GM12878 (cell line): ENCODE measurements around the gene KRTAP5-2. TPM values are rescaled to one million over a fixed set of nuclear protein-coding genes. Genes with fewer than 3 reads are reported as not detected.

Source experiments
- ATAC-seq: fragments of 200-7000 bp; cut with Tn5 transposase; 3 replicates; pipeline ENCODE4 v1.9.1; 2020; ENCODE audit warnings: mild to moderate bottlenecking, moderate library complexity
- BruUV-seq: library from RNA; stranded (reverse); fragments of 400-500 nt; replicated peaks from 2 replicates; lab custom pipeline; 2021; lab: Mats Ljungman, UMichigan
- CTCF ChIA-PET: fragments of 300-600 bp; sonication (Branson Sonifier 250); formaldehyde crosslinking; extraction: SDS; loops from one replicate; lab custom pipeline; 2021; ENCODE audit warnings: inconsistent platforms; lab: Yijun Ruan, JAX
- POLR2A ChIA-PET: fragments of 350-600 bp; formaldehyde crosslinking; extraction: SDS; loops from one replicate; lab custom pipeline; 2021; ENCODE audit warnings: inconsistent platforms; lab: Charles Lee
- RAD21 ChIA-PET: fragments of 300-600 bp; sonication (Branson Sonifier 250); formaldehyde crosslinking; loops from one replicate; lab custom pipeline; 2023; ENCODE audit warnings: antibody characterized with exemption; ENCODE audit not compliant: unreplicated experiment; lab: Charles Lee
- SMC1A ChIA-PET: fragments of 300-600 bp; sonication (Branson Sonifier 250); formaldehyde crosslinking; loops from one replicate; lab custom pipeline; 2023; ENCODE audit not compliant: unreplicated experiment, uncharacterized antibody; lab: Charles Lee
- DNase-seq: peaks from one replicate; pipeline ENCODE4 v3.0.0-alpha.2; 2011; ENCODE audit warnings: low read depth, low spot score
- FAIRE-seq: peaks from 3 replicates; lab custom pipeline; 2011; peaks lifted over from hg19 to GRCh38; lab: Jason Lieb, UNC
- H2AFZ ChIP-seq: 2 replicates; pipeline ENCODE4 v1.6.0; 2011; ENCODE audit warnings: low read depth, low read length, control low read depth; ENCODE audit not compliant: control insufficient read depth
- H3K27ac ChIP-seq: 2 replicates; pipeline ENCODE4 v1.5.1; 2011; ENCODE audit warnings: control low read depth; ENCODE audit not compliant: control insufficient read depth, insufficient read depth
- H3K27me3 ChIP-seq, 2 experiments: replicated peaks in 1 of 2; 2 replicates each; pipeline versions ENCODE4 v1.6.0 to v1.6.1; 2011; ENCODE audit warnings: low read length in 1 of 2; ENCODE audit not compliant: control insufficient read depth in 2 of 2, insufficient read depth in 2 of 2
- H3K36me3 ChIP-seq, 2 experiments: 2 replicates each; pipeline ENCODE4 v1.5.1; 2011; ENCODE audit warnings: low read length in 1 of 2; ENCODE audit not compliant: control insufficient read depth in 2 of 2, insufficient read depth in 2 of 2
- H3K4me1 ChIP-seq: 2 replicates; pipeline ENCODE4 v1.6.1; 2011; ENCODE audit warnings: mild to moderate bottlenecking, low read length, moderate library complexity, mixed read lengths; ENCODE audit not compliant: control insufficient read depth, insufficient read depth
- H3K4me2 ChIP-seq: 2 replicates; pipeline ENCODE4 v1.6.0; 2011; ENCODE audit warnings: control low read depth; ENCODE audit not compliant: control insufficient read depth, insufficient read depth
- H3K4me3 ChIP-seq: fragments of 200-600 bp; sonication (generic); 2 replicates; pipeline ENCODE4 v1.5.1; 2016
- H3K79me2 ChIP-seq: 2 replicates; pipeline ENCODE4 v1.6.0; 2011; ENCODE audit warnings: low read length; ENCODE audit not compliant: control insufficient read depth, insufficient read depth
- H3K9ac ChIP-seq: 2 replicates; pipeline ENCODE4 v1.8.0; 2011; ENCODE audit warnings: low read length, control low read depth, mixed read lengths; ENCODE audit not compliant: control insufficient read depth, insufficient read depth
- H3K9me3 ChIP-seq: replicated peaks from 3 replicates; pipeline ENCODE4 v1.5.1; 2011; ENCODE audit warnings: mild to moderate bottlenecking, low read length; ENCODE audit not compliant: control insufficient read depth, insufficient read depth
- H4K20me1 ChIP-seq: 2 replicates; pipeline ENCODE4 v1.6.0; 2011; ENCODE audit not compliant: control insufficient read depth, insufficient read depth
- EGR1 ChIP-seq, 2 experiments: IDR thresholded peaks; 1 replicate in 1 of 2; 2 replicates in 1 of 2; pipeline ENCODE4 v1.6.1; 2011 to 2012; ENCODE audit warnings: low read depth in 2 of 2, low read length in 2 of 2, borderline replicate concordance in 1 of 2, mild to moderate bottlenecking in 1 of 2, moderate library complexity in 1 of 2
- JUND ChIP-seq: IDR thresholded peaks from 2 replicates; pipeline ENCODE4 v1.6.1; 2012; ENCODE audit warnings: low read depth, mild to moderate bottlenecking, low read length, improper control_type of control experiment, moderate library complexity
- KLF5 ChIP-seq: fragments of 450-650 bp; IDR thresholded peaks from 2 replicates; pipeline ENCODE4 v1.6.1; 2014; ENCODE audit warnings: mild to moderate bottlenecking; ENCODE audit not compliant: partially characterized antibody
- MTA2 ChIP-seq: fragments of 450-650 bp; IDR thresholded peaks from 2 replicates; pipeline ENCODE4 v1.6.1; 2016; ENCODE audit warnings: low read depth, mild to moderate bottlenecking, moderate library complexity
- NR2C2 ChIP-seq: IDR thresholded peaks from 2 replicates; pipeline ENCODE4 v1.6.1; 2011; ENCODE audit warnings: borderline replicate concordance, low read depth; ENCODE audit not compliant: control insufficient read depth, insufficient read length
- RELA ChIP-seq: fragments of 450-650 bp; IDR thresholded peaks from 2 replicates; pipeline ENCODE4 v1.8.0; 2014; ENCODE audit warnings: borderline replicate concordance; ENCODE audit not compliant: partially characterized antibody
- SIX5 ChIP-seq: IDR thresholded peaks from 2 replicates; pipeline ENCODE4 v1.6.1; 2011; ENCODE audit warnings: mild to moderate bottlenecking, low read depth, low read length, moderate library complexity; ENCODE audit not compliant: severe bottlenecking
- SMC3 ChIP-seq: IDR thresholded peaks from 2 replicates; pipeline ENCODE4 v1.6.1; 2011; ENCODE audit warnings: low read length, improper control_type of control experiment, borderline replicate concordance
- SPI1 ChIP-seq: IDR thresholded peaks from 2 replicates; pipeline ENCODE4 v1.6.1; 2011; ENCODE audit warnings: low read depth, mild to moderate bottlenecking, low read length, moderate library complexity, borderline replicate concordance; ENCODE audit not compliant: insufficient read depth
- TCF12 ChIP-seq: IDR thresholded peaks from 2 replicates; pipeline ENCODE4 v1.6.1; 2011; ENCODE audit warnings: low read depth, mild to moderate bottlenecking, low read length
- ZNF207 ChIP-seq: fragments of 450-650 bp; IDR thresholded peaks from 2 replicates; pipeline ENCODE4 v1.6.1; 2014; ENCODE audit warnings: antibody characterized with exemption, mild to moderate bottlenecking, borderline replicate concordance
- WGBS: methylation state at CpG from one replicate; pipeline ENCODE4 v1.1.6; 2016; ENCODE audit warnings: low lambda C conversion rate; ENCODE audit not compliant: insufficient replicate concordance, insufficient coverage; ENCODE audit errors: missing lambda C conversion rate; 5-methylcytosine and 5-hydroxymethylcytosine counted together
- in situ Hi-C: fragments of 300-500 bp; cut with MboI; formaldehyde crosslinking; loops from 9 replicates; pipeline ENCODE4 v1.14.3; 2018; ENCODE audit warnings: mixed read lengths
- intact Hi-C: fragments of 100-400 bp; cut with micrococcal nuclease; formaldehyde crosslinking; loops from one replicate; pipeline ENCODE4 v1.14.2; 2022; ENCODE audit not compliant: unreplicated experiment
- polyA plus RNA-seq, 11 experiments: library from polyadenylated mRNA; depleted of rRNA in 4 of 11; unstranded in 6 of 11; stranded (reverse) in 5 of 11; fragments of >200 nt; fragmentation: Nextera tagmentation in 4 of 11; fragmentation: Illumina TruSeq in 1 of 11; extraction: Ambion mirVana in 4 of 11; extraction: Trizol in 1 of 11; gene quantifications; 1 replicate in 1 of 11; 2 replicates in 10 of 11; pipeline versions ENCODE4 v1.2.1 to v1.2.3, GENCODE V29; 2011 to 2016; ENCODE audit warnings: inconsistent platforms in 2 of 11, missing spikeins in 2 of 11, low read depth in 1 of 11
- total RNA-seq, 4 experiments: library from RNA; depleted of rRNA in 3 of 4; stranded (reverse); fragments of >200 nt in 3 of 4; fragmentation: Illumina TruSeq in 1 of 4; extraction: Trizol in 1 of 4; gene quantifications; 2 replicates each; pipeline versions ENCODE4 v1.2.1 to v1.2.3, GENCODE V29; 2013 to 2021
- TF ChIP-seq, protein P1 (sequence below): fragments of 450-650 bp; IDR thresholded peaks from 2 replicates; pipeline ENCODE4 v1.6.1; 2017; ENCODE audit warnings: borderline replicate concordance

KRTAP5-2 gene
- total and polyA plus RNA-seq, 10 of the 15 experiments (the other 5 are each of a cell fraction or from before 2014, with no cell fraction given): not detected

DNA sequence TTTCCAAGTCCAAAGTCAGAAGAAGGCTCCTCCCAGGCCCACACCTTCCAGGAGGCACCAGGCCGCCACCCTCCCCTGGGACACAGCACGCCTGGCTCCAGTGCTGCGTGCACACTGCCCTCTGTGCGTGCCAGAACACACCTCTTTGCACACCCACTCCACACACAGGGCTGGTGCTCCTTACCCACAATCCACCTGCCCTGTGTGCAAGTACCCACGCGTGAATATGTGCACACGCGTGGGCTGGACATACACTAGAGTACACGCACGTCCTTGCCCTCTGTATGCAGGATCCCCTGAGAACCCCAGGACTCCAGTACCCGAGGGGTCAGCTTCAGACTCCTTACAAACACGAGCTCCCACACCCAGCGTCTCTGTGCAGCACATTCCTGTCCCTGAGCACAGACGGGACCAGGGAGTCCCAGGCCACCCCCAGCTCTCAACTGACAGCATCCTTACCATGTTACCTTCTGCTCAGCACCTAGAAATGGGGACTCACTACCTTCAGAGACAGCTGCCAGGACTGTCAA, 28.8 kb downstream of the KRTAP5-2 start:
- no peaks in the 10 kb centered on the region for H3K4me1 ChIP-seq
- ChIA-PET CTCF (no interaction called here), RAD21 (no interaction called here), POLR2A (no interaction called here), SMC1A (no interaction called here)
- H3K9ac ChIP-seq: no peak overlapping the region
- peaks cover 3 to 7% of the 10 kb centered on the region in 2 experiments; a peak in 3 of 4 replicates for H3K27me3 ChIP-seq
- in situ Hi-C loops (no loop called here), intact Hi-C loops (no loop called here)
- no peaks in the 10 kb centered on the region for H4K20me1 ChIP-seq
- no peak overlapping the region for H2AFZ ChIP-seq
- 31% methylated on average over 14 of the region's 14 CpGs for WGBS
- FAIRE-seq (no peak), ATAC-seq (no peak), DNase-seq (no peak)
- no TSS peak for BruUV-seq
- H3K9me3 ChIP-seq: no peaks in the 10 kb centered on the region
- H3K4me3 ChIP-seq: no peak overlapping the region
- no peaks in the 10 kb centered on the region for H3K36me3 ChIP-seq
- no peak for TF ChIP-seq JUND
- TF ChIP-seq ZNF207: no peak
- TF ChIP-seq EGR1 (IDR thresholded peaks at IDR 0.05; ENCODE audit: borderline replicate concordance in 1 of 2, low read depth in 2 of 2, low read length in 2 of 2): no peak
- no peak for TF ChIP-seq RELA
- TF ChIP-seq KLF5: no peak
- no peak for TF ChIP-seq SIX5
- no peak for TF ChIP-seq TCF12
- TF ChIP-seq NR2C2: no peak
- TF ChIP-seq SMC3: no peak
- TF ChIP-seq MTA2: no peak
- TF ChIP-seq SPI1: no peak
- TF ChIP-seq, protein P1, sequence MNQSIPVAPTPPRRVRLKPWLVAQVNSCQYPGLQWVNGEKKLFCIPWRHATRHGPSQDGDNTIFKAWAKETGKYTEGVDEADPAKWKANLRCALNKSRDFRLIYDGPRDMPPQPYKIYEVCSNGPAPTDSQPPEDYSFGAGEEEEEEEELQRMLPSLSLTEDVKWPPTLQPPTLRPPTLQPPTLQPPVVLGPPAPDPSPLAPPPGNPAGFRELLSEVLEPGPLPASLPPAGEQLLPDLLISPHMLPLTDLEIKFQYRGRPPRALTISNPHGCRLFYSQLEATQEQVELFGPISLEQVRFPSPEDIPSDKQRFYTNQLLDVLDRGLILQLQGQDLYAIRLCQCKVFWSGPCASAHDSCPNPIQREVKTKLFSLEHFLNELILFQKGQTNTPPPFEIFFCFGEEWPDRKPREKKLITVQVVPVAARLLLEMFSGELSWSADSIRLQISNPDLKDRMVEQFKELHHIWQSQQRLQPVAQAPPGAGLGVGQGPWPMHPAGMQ: no peak
- no peak overlapping the region for H3K4me2 ChIP-seq
- no peaks in the 10 kb centered on the region for H3K79me2 ChIP-seq
- H3K27ac ChIP-seq: no peak overlapping the region
